C4-2B (cell line): Measurements from ENCODE around the gene PLET1.

Experiments
- ZFX ChIP-seq: fragments of 450-650 bp; IDR thresholded peaks from 2 replicates; pipeline ENCODE4 v1.6.1; 2017
- TF ChIP-seq, protein P1 (sequence below): fragments of 450-650 bp; conservative IDR thresholded peaks from 2 replicates; pipeline ENCODE4 v1.5.1; 2017; ENCODE audit warnings: mild to moderate bottlenecking

DNA sequence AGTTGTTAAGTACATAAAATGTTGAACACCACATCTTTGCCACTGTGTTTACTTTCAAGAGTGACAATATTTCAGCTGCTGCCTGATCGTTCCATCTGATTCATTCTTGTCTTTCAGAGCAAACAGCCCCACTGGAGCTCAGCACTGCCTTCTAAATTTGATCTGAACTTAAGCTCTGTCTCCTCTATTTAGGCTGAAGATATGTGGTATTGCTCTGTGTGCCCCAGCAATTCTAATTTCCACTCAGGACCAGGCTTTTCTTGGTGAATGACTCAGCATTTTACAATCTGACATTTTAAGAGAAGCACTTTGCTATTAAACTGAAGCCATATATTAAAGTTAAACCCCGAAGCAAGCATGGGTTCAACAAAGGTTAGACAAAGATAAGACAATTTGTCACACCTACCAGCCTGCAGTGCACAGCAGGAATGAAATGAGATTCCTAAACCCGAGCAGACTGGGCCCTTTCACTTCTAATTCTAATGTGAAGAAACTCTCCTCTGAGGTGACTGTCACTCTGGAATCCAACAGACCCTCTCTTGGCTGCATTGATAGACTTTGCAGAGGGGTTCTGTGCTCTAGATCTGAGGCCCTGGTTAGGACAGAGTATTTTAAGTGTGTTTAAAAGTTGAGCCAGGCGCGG is 41.7 kb upstream of the PLET1 start:
- TF ChIP-seq, protein P1, sequence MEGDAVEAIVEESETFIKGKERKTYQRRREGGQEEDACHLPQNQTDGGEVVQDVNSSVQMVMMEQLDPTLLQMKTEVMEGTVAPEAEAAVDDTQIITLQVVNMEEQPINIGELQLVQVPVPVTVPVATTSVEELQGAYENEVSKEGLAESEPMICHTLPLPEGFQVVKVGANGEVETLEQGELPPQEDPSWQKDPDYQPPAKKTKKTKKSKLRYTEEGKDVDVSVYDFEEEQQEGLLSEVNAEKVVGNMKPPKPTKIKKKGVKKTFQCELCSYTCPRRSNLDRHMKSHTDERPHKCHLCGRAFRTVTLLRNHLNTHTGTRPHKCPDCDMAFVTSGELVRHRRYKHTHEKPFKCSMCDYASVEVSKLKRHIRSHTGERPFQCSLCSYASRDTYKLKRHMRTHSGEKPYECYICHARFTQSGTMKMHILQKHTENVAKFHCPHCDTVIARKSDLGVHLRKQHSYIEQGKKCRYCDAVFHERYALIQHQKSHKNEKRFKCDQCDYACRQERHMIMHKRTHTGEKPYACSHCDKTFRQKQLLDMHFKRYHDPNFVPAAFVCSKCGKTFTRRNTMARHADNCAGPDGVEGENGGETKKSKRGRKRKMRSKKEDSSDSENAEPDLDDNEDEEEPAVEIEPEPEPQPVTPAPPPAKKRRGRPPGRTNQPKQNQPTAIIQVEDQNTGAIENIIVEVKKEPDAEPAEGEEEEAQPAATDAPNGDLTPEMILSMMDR = no peak
- no peak for TF ChIP-seq ZFX
